Measurements from ENCODE around the gene FOXO1. TPM values are rescaled to one million over a fixed set of nuclear protein-coding genes. Genes with fewer than 3 reads are reported as not detected.
A peak's percentile ranks its signal among the peaks of the same experiment; 100 is the strongest.

FOXO1 gene
- total and polyA plus RNA-seq, 4 donors = 4.1 to 33.4 (median 19.3) TPM

- peaks cover 1 to 4% of the 10 kb centered on the region in 2 donors for H3K4me1 ChIP-seq (ENCODE audit: control insufficient read depth in 1 of 2, insufficient read depth in 2 of 2, low read length in 2 of 2)
- H3K9me3 ChIP-seq (ENCODE audit: control insufficient read depth, low read length) = no peaks in the 10 kb centered on the region
- H3K27me3 ChIP-seq (ENCODE audit: control insufficient read depth in 1 of 2, insufficient read depth in 2 of 2, low read length in 1 of 2) = no peaks in the 10 kb centered on the region
- DNase-seq (no peak), ATAC-seq (ENCODE audit: low FRiP score) (peak; percentile 33)
- no peak overlapping the region for H3K4me3 ChIP-seq (ENCODE audit: low read length in 2 of 2)
- intact Hi-C loops (cut with DNase I) = no loop called here
- no peak overlapping the region for H3K27ac ChIP-seq (ENCODE audit: low read depth in 1 of 2, low read length in 2 of 2)
- 32 to 37% methylated on average over 15 of the region's 15 CpGs for WGBS, 2 donors
- no peaks in the 10 kb centered on the region for H3K36me3 ChIP-seq (ENCODE audit: control insufficient read depth in 1 of 2, insufficient read depth in 2 of 2, low read length in 1 of 2)
Observed at GRCh38 chr13:40564342-40565001, 102.0 kb downstream of the FOXO1 start.

DNA sequence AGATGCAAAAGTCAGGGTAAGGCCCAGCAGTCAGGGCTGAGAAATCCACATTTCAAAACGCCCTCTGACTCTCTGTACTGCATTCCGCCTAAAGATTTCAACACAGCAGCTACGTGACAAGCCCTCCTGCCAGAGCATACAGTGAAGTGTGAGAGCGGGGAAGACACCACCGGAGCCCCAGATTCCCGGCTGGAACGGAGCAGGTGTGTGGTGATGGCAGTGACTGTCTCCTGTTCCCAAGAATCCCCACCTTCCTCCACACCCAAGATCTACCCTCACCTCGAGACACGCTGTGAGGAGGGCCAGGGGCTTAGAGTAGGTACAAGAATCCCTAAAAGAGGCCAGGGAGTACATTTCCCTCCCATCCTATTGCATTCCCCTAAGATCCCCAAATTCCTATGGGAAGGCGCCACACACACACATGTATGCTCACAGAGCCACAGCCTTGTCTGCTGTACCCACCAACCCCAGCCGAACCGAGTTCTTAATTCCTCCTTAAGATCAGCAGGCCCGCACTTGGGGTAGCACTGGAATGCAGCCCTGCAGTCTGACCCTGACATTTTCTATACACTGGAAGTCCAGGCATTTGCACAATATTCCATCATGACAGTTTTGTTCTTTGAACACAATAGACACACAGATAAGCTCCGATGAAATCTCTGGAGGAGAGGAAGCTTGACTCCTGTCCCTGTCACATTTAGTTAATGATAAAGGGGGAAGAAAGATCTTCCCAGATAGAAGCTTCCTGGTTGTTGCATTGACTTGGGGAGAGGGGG is 102.9 kb downstream of the FOXO1 start:
- intact Hi-C loops (cut with DNase I) = no loop called here
- ATAC-seq (ENCODE audit: low FRiP score) = no peak
- no peaks in the 10 kb centered on the region for H3K9me3 ChIP-seq (ENCODE audit: control insufficient read depth, low read length)
- WGBS, 2 donors = 74 to 80% methylated on average over 14 of the region's 14 CpGs
- no peak for DNase-seq
- no peak overlapping the region for H3K4me3 ChIP-seq (ENCODE audit: low read length in 2 of 2)
- no peaks in the 10 kb centered on the region for H3K27me3 ChIP-seq (ENCODE audit: control insufficient read depth in 1 of 2, insufficient read depth in 2 of 2, low read length in 1 of 2)
- H3K27ac ChIP-seq (ENCODE audit: low read depth in 1 of 2, low read length in 2 of 2) = no peak overlapping the region
- H3K36me3 ChIP-seq (ENCODE audit: control insufficient read depth in 1 of 2, insufficient read depth in 2 of 2, low read length in 1 of 2) = no peaks in the 10 kb centered on the region
- H3K4me1 ChIP-seq (ENCODE audit: control insufficient read depth in 1 of 2, insufficient read depth in 2 of 2, low read length in 2 of 2) = peaks cover 0 to 4% of the 10 kb centered on the region in 2 donors

DNA sequence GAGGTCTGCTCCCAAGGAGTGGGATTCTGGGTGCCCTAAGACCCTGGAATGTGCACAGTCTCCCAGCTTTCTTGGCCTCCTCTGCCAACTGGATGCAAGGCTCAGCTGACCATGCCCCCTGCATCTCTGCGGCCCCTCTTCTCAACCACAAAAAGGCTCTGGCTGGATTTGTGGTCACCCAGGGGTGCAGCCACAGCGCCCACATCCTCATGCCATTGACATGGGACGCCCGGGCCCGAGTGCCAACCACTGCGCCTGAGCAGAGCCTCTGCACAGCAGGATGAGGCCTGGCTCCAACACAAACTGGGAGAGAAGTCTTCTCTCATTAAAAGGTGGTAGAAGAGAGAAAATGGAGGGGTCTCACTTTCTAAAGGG is 103.5 kb downstream of the FOXO1 start:
- Histone ChIP-seq H3K4me3 (ENCODE audit: low read length in 2 of 2) (no peak overlapping the region), H3K36me3 (ENCODE audit: control insufficient read depth in 1 of 2, insufficient read depth in 2 of 2, low read length in 1 of 2) (no peaks in the 10 kb centered on the region), H3K27ac (ENCODE audit: low read depth in 1 of 2, low read length in 2 of 2) (no peak overlapping the region), H3K4me1 (ENCODE audit: control insufficient read depth in 1 of 2, insufficient read depth in 2 of 2, low read length in 2 of 2) (peaks cover 0 to 4% of the 10 kb centered on the region in 2 donors), H3K9me3 (ENCODE audit: control insufficient read depth, low read length) (no peaks in the 10 kb centered on the region), H3K27me3 (ENCODE audit: control insufficient read depth in 1 of 2, insufficient read depth in 2 of 2, low read length in 1 of 2) (no peaks in the 10 kb centered on the region)
- ATAC-seq (ENCODE audit: low FRiP score) = no peak
- WGBS, 2 donors = 63 to 66% methylated on average over 6 of the region's 6 CpGs
- intact Hi-C loops (cut with DNase I) = no loop called here
- DNase-seq = no peak

- Histone ChIP-seq H3K36me3 (ENCODE audit: control insufficient read depth in 1 of 2, insufficient read depth in 2 of 2, low read length in 1 of 2) (no peaks in the 10 kb centered on the region), H3K27me3 (ENCODE audit: control insufficient read depth in 1 of 2, insufficient read depth in 2 of 2, low read length in 1 of 2) (no peaks in the 10 kb centered on the region), H3K4me1 (ENCODE audit: control insufficient read depth in 1 of 2, insufficient read depth in 2 of 2, low read length in 2 of 2) (peaks cover 3 to 5% of the 10 kb centered on the region in 2 donors), H3K4me3 (ENCODE audit: low read length in 2 of 2) (no peak overlapping the region), H3K9me3 (ENCODE audit: control insufficient read depth, low read length) (no peaks in the 10 kb centered on the region), H3K27ac (ENCODE audit: low read depth in 1 of 2, low read length in 2 of 2) (no peak overlapping the region)
- WGBS, 2 donors = 98% methylated on average over 9 of the region's 9 CpGs
- intact Hi-C loops (cut with DNase I) = loop anchor here in 1 of 2 donors (5.0 kb wide), 1 partner anchor 423 kb away; no protein-coding TSS in a partner anchor
- DNase-seq = no peak
- no peak for ATAC-seq (ENCODE audit: low FRiP score)
Observed at GRCh38 chr13:40559915-40560314, 106.5 kb downstream of the FOXO1 start.

GRCh38 chr13:40558656-40559055 is 107.8 kb downstream of the FOXO1 start:
- no peak overlapping the region for H3K4me3 ChIP-seq (ENCODE audit: low read length in 2 of 2)
- ATAC-seq (ENCODE audit: low FRiP score) (peak; percentile 22), DNase-seq (no peak)
- H3K4me1 ChIP-seq (ENCODE audit: control insufficient read depth in 1 of 2, insufficient read depth in 2 of 2, low read length in 2 of 2) = peaks cover 1 to 4% of the 10 kb centered on the region in 2 donors
- H3K36me3 ChIP-seq (ENCODE audit: control insufficient read depth in 1 of 2, insufficient read depth in 2 of 2, low read length in 1 of 2) = no peaks in the 10 kb centered on the region
- WGBS, 2 donors = 0 to 4% methylated on average over 1 of the region's 1 CpG
- no peak overlapping the region for H3K27ac ChIP-seq (ENCODE audit: low read depth in 1 of 2, low read length in 2 of 2)
- no peaks in the 10 kb centered on the region for H3K27me3 ChIP-seq (ENCODE audit: control insufficient read depth in 1 of 2, insufficient read depth in 2 of 2, low read length in 1 of 2)
- H3K9me3 ChIP-seq (ENCODE audit: control insufficient read depth, low read length) = no peaks in the 10 kb centered on the region
- intact Hi-C loops (cut with DNase I) = loop anchor here in 1 of 2 donors (5.0 kb wide), 1 partner anchor 421 kb away; no protein-coding TSS in a partner anchor

DNA sequence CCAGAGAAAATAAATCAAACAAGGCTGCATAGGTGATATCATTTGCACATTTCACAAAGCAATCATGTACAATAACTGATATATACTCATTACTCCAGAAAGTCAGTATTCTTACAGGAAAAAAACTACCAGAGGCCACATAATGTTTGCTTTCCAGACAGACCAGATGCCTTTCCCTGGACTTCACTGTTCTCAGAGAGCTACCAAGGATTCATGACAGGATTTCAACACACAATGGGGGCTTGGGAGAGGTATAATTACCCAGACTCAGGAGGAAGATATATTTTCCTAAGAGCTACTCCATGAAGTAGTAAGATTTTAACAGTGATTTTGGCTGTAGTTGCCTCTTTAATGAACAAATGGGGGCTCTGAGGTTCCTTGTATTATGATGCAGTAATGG is 110.0 kb downstream of the FOXO1 start:
- DNase-seq (no peak), ATAC-seq (ENCODE audit: low FRiP score) (no peak)
- Histone ChIP-seq H3K27me3 (ENCODE audit: control insufficient read depth in 1 of 2, insufficient read depth in 2 of 2, low read length in 1 of 2) (no peaks in the 10 kb centered on the region), H3K9me3 (ENCODE audit: control insufficient read depth, low read length) (no peaks in the 10 kb centered on the region), H3K27ac (ENCODE audit: low read depth in 1 of 2, low read length in 2 of 2) (no peak overlapping the region), H3K4me3 (ENCODE audit: low read length in 2 of 2) (no peak overlapping the region), H3K36me3 (ENCODE audit: control insufficient read depth in 1 of 2, insufficient read depth in 2 of 2, low read length in 1 of 2) (no peaks in the 10 kb centered on the region), H3K4me1 (ENCODE audit: control insufficient read depth in 1 of 2, insufficient read depth in 2 of 2, low read length in 2 of 2) (peaks cover 1 to 10% of the 10 kb centered on the region in 2 donors)
- intact Hi-C loops (cut with DNase I) = loop anchor here in 1 of 2 donors (5.0 kb wide), 1 partner anchor 419 kb away; no protein-coding TSS in a partner anchor

DNA sequence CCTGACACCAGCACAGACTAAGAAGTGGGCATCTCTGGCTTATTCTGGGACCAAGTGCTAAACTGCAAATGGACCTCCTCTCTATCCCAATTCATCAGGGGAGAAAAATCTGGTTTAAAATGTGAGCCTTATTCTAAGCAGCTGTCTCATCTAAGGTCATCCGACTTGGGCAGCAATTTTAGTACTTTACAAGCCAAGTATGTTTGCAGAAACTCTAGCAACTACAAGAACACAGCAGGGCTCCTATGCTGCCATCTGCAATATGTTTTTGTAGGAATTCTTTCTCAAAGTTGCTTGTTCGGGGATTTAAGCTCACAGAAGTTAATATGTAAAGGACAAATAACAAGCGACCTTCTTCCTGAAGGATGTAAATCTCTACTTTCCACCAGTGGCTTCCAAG is 113.1 kb downstream of the FOXO1 start:
- WGBS, 2 donors = 59 to 63% methylated on average over 3 of the region's 3 CpGs
- no peak overlapping the region for H3K27ac ChIP-seq (ENCODE audit: low read depth in 1 of 2, low read length in 2 of 2)
- H3K4me1 ChIP-seq (ENCODE audit: control insufficient read depth in 1 of 2, insufficient read depth in 2 of 2, low read length in 2 of 2) = peaks cover 5 to 14% of the 10 kb centered on the region in 2 donors
- no peaks in the 10 kb centered on the region for H3K27me3 ChIP-seq (ENCODE audit: control insufficient read depth in 1 of 2, insufficient read depth in 2 of 2, low read length in 1 of 2)
- ATAC-seq (ENCODE audit: low FRiP score) (no peak), DNase-seq (no peak)
- no peaks in the 10 kb centered on the region for H3K9me3 ChIP-seq (ENCODE audit: control insufficient read depth, low read length)
- H3K4me3 ChIP-seq (ENCODE audit: low read length in 2 of 2) = no peak overlapping the region
- intact Hi-C loops (cut with DNase I) = no loop called here
- no peaks in the 10 kb centered on the region for H3K36me3 ChIP-seq (ENCODE audit: control insufficient read depth in 1 of 2, insufficient read depth in 2 of 2, low read length in 1 of 2)

GRCh38 chr13:40552895-40553294 is 113.5 kb downstream of the FOXO1 start:
- no peak overlapping the region for H3K27ac ChIP-seq (ENCODE audit: low read depth in 1 of 2, low read length in 2 of 2)
- DNase-seq (no peak), ATAC-seq (ENCODE audit: low FRiP score) (no peak)
- no peaks in the 10 kb centered on the region for H3K27me3 ChIP-seq (ENCODE audit: control insufficient read depth in 1 of 2, insufficient read depth in 2 of 2, low read length in 1 of 2)
- no peaks in the 10 kb centered on the region for H3K9me3 ChIP-seq (ENCODE audit: control insufficient read depth, low read length)
- H3K36me3 ChIP-seq (ENCODE audit: control insufficient read depth in 1 of 2, insufficient read depth in 2 of 2, low read length in 1 of 2) = no peaks in the 10 kb centered on the region
- H3K4me1 ChIP-seq (ENCODE audit: control insufficient read depth in 1 of 2, insufficient read depth in 2 of 2, low read length in 2 of 2) = peaks cover 5 to 14% of the 10 kb centered on the region in 2 donors
- no peak overlapping the region for H3K4me3 ChIP-seq (ENCODE audit: low read length in 2 of 2)
- intact Hi-C loops (cut with DNase I) = no loop called here
- 94 to 96% methylated on average over 6 of the region's 6 CpGs for WGBS, 2 donors

DNA sequence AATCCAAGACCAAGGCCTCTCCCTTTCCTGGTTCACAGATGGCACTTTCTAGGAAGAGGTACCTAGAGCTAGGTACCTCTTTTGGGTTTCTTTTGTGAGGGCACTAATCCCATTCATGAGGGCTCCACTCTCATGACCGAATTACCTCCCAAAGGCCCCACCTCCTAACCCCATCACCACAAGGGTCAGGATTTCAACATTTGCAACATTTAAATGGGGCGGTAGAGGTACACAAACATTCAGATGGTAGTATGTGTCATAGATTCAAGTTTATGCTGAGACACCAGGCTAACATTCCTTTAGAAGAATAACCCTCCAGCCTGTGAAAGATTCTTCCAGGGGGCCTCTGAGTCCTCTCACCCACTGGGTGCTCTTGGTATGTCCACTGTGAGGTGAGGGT is 116.3 kb downstream of the FOXO1 start:
- WGBS, 2 donors = 93 to 95% methylated on average over 2 of the region's 2 CpGs
- H3K27ac ChIP-seq (ENCODE audit: low read depth in 1 of 2, low read length in 2 of 2) = peak overlapping the region in 1 of 2 donors; percentile 30
- no peaks in the 10 kb centered on the region for H3K36me3 ChIP-seq (ENCODE audit: control insufficient read depth in 1 of 2, insufficient read depth in 2 of 2, low read length in 1 of 2)
- no peak overlapping the region for H3K4me3 ChIP-seq (ENCODE audit: low read length in 2 of 2)
- ATAC-seq (ENCODE audit: low FRiP score) (no peak), DNase-seq (no peak)
- peaks cover 3 to 11% of the 10 kb centered on the region in 2 donors for H3K4me1 ChIP-seq (ENCODE audit: control insufficient read depth in 1 of 2, insufficient read depth in 2 of 2, low read length in 2 of 2)
- no peaks in the 10 kb centered on the region for H3K27me3 ChIP-seq (ENCODE audit: control insufficient read depth in 1 of 2, insufficient read depth in 2 of 2, low read length in 1 of 2)
- no peaks in the 10 kb centered on the region for H3K9me3 ChIP-seq (ENCODE audit: control insufficient read depth, low read length)
- intact Hi-C loops (cut with DNase I) = no loop called here

All from aorta (tissue), 5 donors.